Measurements from ENCODE around the gene NBAS. TPM values are rescaled to one million over a fixed set of nuclear protein-coding genes. Genes with fewer than 3 reads are reported as not detected.

NBAS gene
- total and polyA plus RNA-seq, 9 of the 15 experiments (the other 6 are each of a cell fraction or from before 2014, with no cell fraction given): 15.3 to 94.4 (median 69.9) TPM

- FAIRE-seq: no peak
- in situ Hi-C loops (cut with MboI): no loop called here
These were observed 62.6 kb downstream of the NBAS start for GRCh38 chr2:15498554-15498953.

More at GRCh38 chr2:15498554-15498953, 62.6 kb downstream of the NBAS start:
- H3K4me2 ChIP-seq (ENCODE audit: insufficient read depth, low read length): no peak overlapping the region
- no peak overlapping the region for H3K4me3 ChIP-seq
- H3K4me1 ChIP-seq (replicated peaks in 1 of 2; ENCODE audit: control insufficient read depth in 2 of 2, insufficient read depth in 2 of 2, low read length in 2 of 2): no peaks in the 10 kb centered on the region
- H3K9me1 ChIP-seq (ENCODE audit: control insufficient read depth, insufficient read depth, low read length): no peaks in the 10 kb centered on the region
- no peaks in the 10 kb centered on the region for H4K20me1 ChIP-seq (replicated peaks; ENCODE audit: control insufficient read depth, insufficient read depth, low read length)
- H3K9ac ChIP-seq (ENCODE audit: insufficient read depth in 1 of 2, low read depth in 2 of 2, low read length in 2 of 2): no peak overlapping the region
- ChIA-PET CTCF (ENCODE audit: low intra/inter-chr PET ratio) (no interaction called here), POLR2A (no interaction called here)
- no peaks in the 10 kb centered on the region for H3K9me3 ChIP-seq (replicated peaks; ENCODE audit: control insufficient read depth, insufficient read depth, low read depth, low read length)
- ATAC-seq (no peak), DNase-seq (ENCODE audit: extremely low read depth in 1 of 4, low spot score in 3 of 4) (no peak)
- no peaks in the 10 kb centered on the region for H3K27me3 ChIP-seq (ENCODE audit: control insufficient read depth in 2 of 2, insufficient read depth in 2 of 2, low read length in 2 of 2)
- H3K79me2 ChIP-seq (ENCODE audit: control insufficient read depth, insufficient read depth, low read length): no peaks in the 10 kb centered on the region; the same call in 2 of the 3 replicates
- no peak overlapping the region for H3K27ac ChIP-seq (ENCODE audit: extremely low read depth, low read depth, low read length)
- BruUV-seq (replicated peaks): no TSS peak
- TF ChIP-seq, protein P1, sequence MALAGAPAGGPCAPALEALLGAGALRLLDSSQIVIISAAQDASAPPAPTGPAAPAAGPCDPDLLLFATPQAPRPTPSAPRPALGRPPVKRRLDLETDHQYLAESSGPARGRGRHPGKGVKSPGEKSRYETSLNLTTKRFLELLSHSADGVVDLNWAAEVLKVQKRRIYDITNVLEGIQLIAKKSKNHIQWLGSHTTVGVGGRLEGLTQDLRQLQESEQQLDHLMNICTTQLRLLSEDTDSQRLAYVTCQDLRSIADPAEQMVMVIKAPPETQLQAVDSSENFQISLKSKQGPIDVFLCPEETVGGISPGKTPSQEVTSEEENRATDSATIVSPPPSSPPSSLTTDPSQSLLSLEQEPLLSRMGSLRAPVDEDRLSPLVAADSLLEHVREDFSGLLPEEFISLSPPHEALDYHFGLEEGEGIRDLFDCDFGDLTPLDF (CRISPR knock-in tag; IDR thresholded peaks at IDR 0.05): no peak
- no peak for TF ChIP-seq BRD9 (IDR thresholded peaks at IDR 0.05; ENCODE audit: low read depth, partially characterized antibody)
- TF ChIP-seq POLR2A (conservative IDR thresholded peaks at IDR 0.05): no peak
- no peak for TF ChIP-seq ZNF224 (CRISPR knock-in tag; IDR thresholded peaks at IDR 0.05)
- TF ChIP-seq ZNF395 (CRISPR knock-in tag; IDR thresholded peaks at IDR 0.05): no peak
- no peak for TF ChIP-seq RBFOX2 (IDR thresholded peaks at IDR 0.05; ENCODE audit: low read depth, low read length)
- TF ChIP-seq ZNF124 (CRISPR knock-in tag; IDR thresholded peaks at IDR 0.05): no peak
- TF ChIP-seq TFAP4 (CRISPR knock-in tag; IDR thresholded peaks at IDR 0.05; ENCODE audit: borderline replicate concordance): no peak
- TF ChIP-seq HDAC6 (IDR thresholded peaks at IDR 0.05; ENCODE audit: low read depth, low read length): no peak
- no peak for TF ChIP-seq ZNF785 (CRISPR knock-in tag; IDR thresholded peaks at IDR 0.05)
- peak; percentile 40; the same call in 1 of the 2 replicates for TF ChIP-seq ZNF766 (CRISPR knock-in tag; conservative IDR thresholded peaks at IDR 0.05)
- TF ChIP-seq, protein P2, sequence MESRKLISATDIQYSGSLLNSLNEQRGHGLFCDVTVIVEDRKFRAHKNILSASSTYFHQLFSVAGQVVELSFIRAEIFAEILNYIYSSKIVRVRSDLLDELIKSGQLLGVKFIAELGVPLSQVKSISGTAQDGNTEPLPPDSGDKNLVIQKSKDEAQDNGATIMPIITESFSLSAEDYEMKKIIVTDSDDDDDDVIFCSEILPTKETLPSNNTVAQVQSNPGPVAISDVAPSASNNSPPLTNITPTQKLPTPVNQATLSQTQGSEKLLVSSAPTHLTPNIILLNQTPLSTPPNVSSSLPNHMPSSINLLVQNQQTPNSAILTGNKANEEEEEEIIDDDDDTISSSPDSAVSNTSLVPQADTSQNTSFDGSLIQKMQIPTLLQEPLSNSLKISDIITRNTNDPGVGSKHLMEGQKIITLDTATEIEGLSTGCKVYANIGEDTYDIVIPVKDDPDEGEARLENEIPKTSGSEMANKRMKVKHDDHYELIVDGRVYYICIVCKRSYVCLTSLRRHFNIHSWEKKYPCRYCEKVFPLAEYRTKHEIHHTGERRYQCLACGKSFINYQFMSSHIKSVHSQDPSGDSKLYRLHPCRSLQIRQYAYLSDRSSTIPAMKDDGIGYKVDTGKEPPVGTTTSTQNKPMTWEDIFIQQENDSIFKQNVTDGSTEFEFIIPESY (CRISPR knock-in tag; IDR thresholded peaks at IDR 0.05): peak; percentile 60
- peak; percentile 74 for TF ChIP-seq SPI1 (IDR thresholded peaks at IDR 0.05; ENCODE audit: borderline replicate concordance, low read depth, low read length)
- no peak for TF ChIP-seq ZFP30 (CRISPR knock-in tag; IDR thresholded peaks at IDR 0.05; ENCODE audit: borderline replicate concordance)
- TF ChIP-seq SMAD2 (IDR thresholded peaks at IDR 0.05; ENCODE audit: low read depth, low read length): no peak
- no peak overlapping the region for H2AFZ ChIP-seq (ENCODE audit: low read depth, low read length)
- intact Hi-C loops (cut with micrococcal nuclease): no loop called here
- H3K36me3 ChIP-seq (ENCODE audit: control insufficient read depth, insufficient read depth, low read length): peaks cover 75% of the 10 kb centered on the region
- WGBS (ENCODE audit: insufficient coverage, low coverage, missing lambda C conversion rate): 95% methylated on average over 5 of the region's 6 CpGs

All from K562 (cell line).